ENCODE measurements around the gene CEMIP. TPM values are rescaled to one million over a fixed set of nuclear protein-coding genes. Genes with fewer than 3 reads are reported as not detected.

The CEMIP gene
- total and polyA plus RNA-seq, 2 of the 13 experiments (the other 11 are each of a cell fraction or from before 2014, with no cell fraction given) = 4.3 to 28.5 TPM

- ATAC-seq = peak; percentile 99
- peak; percentile 97 for DNase-seq (ENCODE audit: low spot score)
- peak; percentile 98 for FAIRE-seq
- Histone ChIP-seq H4K20me1 (ENCODE audit: insufficient read depth, low read length) (no peaks in the 10 kb centered on the region), H3K4me2 (ENCODE audit: low read depth, low read length) (peak overlapping the region; percentile 44), H3K79me2 (ENCODE audit: insufficient read depth, low read length) (no peaks in the 10 kb centered on the region), H3K36me3 (replicated peaks in 1 of 2; ENCODE audit: control insufficient read depth in 1 of 2, insufficient read depth in 2 of 2, low read length in 2 of 2) (peaks cover 6 to 22% of the 10 kb centered on the region in 2 experiments; a peak in 3 of 5 replicates), H3K9ac (ENCODE audit: insufficient read depth, low read depth, low read length) (0 out of 2 replicates have a peak overlapping the region, but pooled peaks have one; percentile 10), H3K27me3 (ENCODE audit: control insufficient read depth in 1 of 2, insufficient read depth in 2 of 2, low read length in 2 of 2) (no peaks in the 10 kb centered on the region), H3K4me1 (ENCODE audit: insufficient read depth, low read length) (peaks cover 66% of the 10 kb centered on the region), H3K27ac (ENCODE audit: extremely low read length, insufficient read depth, low read length) (peak overlapping the region; percentile 74), H2AFZ (ENCODE audit: low read length) (no peak overlapping the region), H3K9me3 (ENCODE audit: low read length) (no peaks in the 10 kb centered on the region), H3K4me3 (replicated peaks in 1 of 3; ENCODE audit: insufficient read depth in 1 of 3, low read depth in 2 of 3, low read length in 3 of 3) (no peak overlapping the region)
- in situ Hi-C loops (cut with HindIII; ENCODE audit: extremely low pct_ligation_motif_present, low pct_unique_long_range_greater_than_20kb) = loop anchor here (5.0 kb wide), 1 partner anchor 75 kb away; no protein-coding TSS in a partner anchor
- intact Hi-C loops (cut with micrococcal nuclease; ENCODE audit: unreplicated experiment) = loop anchor here (1.0 to 5.0 kb wide), 5 partner anchors 18 to 196 kb away; partner anchors contain the start of gene CEMIP
- POLR2A ChIA-PET = interaction anchor here (1.0 to 5.2 kb wide), 4 partner anchors 12 to 77 kb away, joined by 4 to 53 read pairs (median 10); partner anchors contain the start of gene CEMIP
- no TSS peak for BruUV-seq (replicated peaks)
- CTCF ChIA-PET (ENCODE audit: low intra/inter-chr PET ratio, low total read pairs) = interaction anchor here (0.7 to 3.4 kb wide), 3 partner anchors 22 to 113 kb away, joined by 3 to 25 read pairs (median 12); partner anchors contain the start of gene CEMIP
- 2% methylated on average over 8 of the region's 8 CpGs for whole genome bisulfite sequencing (ENCODE audit: low lambda C conversion rate)
- TF ChIP-seq ZNF350 (CRISPR knock-in tag; IDR thresholded peaks at IDR 0.05; ENCODE audit: borderline replicate concordance, low read depth) (peak; percentile 66; the same call in 1 of the 2 replicates), HOMEZ (CRISPR knock-in tag; IDR thresholded peaks at IDR 0.05; ENCODE audit: low read depth) (0 out of 2 replicates have a peak, but pooled peaks have one; percentile 28), RXRA (CRISPR knock-in tag; IDR thresholded peaks at IDR 0.05) (peak; percentile 94), TFDP1 (CRISPR knock-in tag; IDR thresholded peaks at IDR 0.05; ENCODE audit: borderline replicate concordance) (peak; percentile 61; the same call in 1 of the 2 replicates), ETV6 (CRISPR knock-in tag; conservative IDR thresholded peaks at IDR 0.05) (no peak), ZNF709 (CRISPR knock-in tag; IDR thresholded peaks at IDR 0.05) (peak; percentile 55; the same call in 1 of the 2 replicates), ZGPAT (CRISPR knock-in tag; IDR thresholded peaks at IDR 0.05) (peak; percentile 75), SNAPC4 (CRISPR knock-in tag; IDR thresholded peaks at IDR 0.05) (0 out of 2 replicates have a peak, but pooled peaks have one; percentile 59), PTBP1 (IDR thresholded peaks at IDR 0.05; ENCODE audit: low read depth, low read length, poor library complexity, severe bottlenecking) (no peak), MIXL1 (CRISPR knock-in tag; IDR thresholded peaks at IDR 0.05) (peak; percentile 47; the same call in 1 of the 2 replicates), ZNF883 (CRISPR knock-in tag; IDR thresholded peaks at IDR 0.05; ENCODE audit: not compliant biosample characterization) (no peak), ERF (CRISPR knock-in tag; IDR thresholded peaks at IDR 0.05) (peak; percentile 68), BRD4 (CRISPR knock-in tag; IDR thresholded peaks at IDR 0.05) (peak; percentile 77; the same call in 1 of the 2 replicates)
Observed at GRCh38 chr15:80856809-80857377, 77.7 kb downstream of the CEMIP start.
